Stimulated activated naive B cell treated with anti-CD40 and anti-IgM and Interleukin-4, amounts not matched to agents 10 μg/mL and 1 μg/mL and 100 μg/mL, for 72 hours (primary cell): Measurements from ENCODE around the gene RBM19.

ENCODE experiments used
- ATAC-seq, 2 donors: fragments of 150-1000 bp; cut with Tn5 transposase; replicated peaks; 2 replicates each; pipeline ENCODE4 v1.10.0; 2021; ENCODE audit warnings: moderate library complexity in 1 of 2
- DNase-seq: peaks from one replicate; pipeline ENCODE4 v3.0.0; 2021
- H3K27ac Mint-ChIP-seq: one replicate; pipeline ENCODE4 v1.8.0; 2022; ENCODE audit warnings: mild to moderate bottlenecking, mixed read lengths
- H3K27me3 Mint-ChIP-seq, 2 donors: one replicate each; pipeline ENCODE4 v1.8.0; 2022; ENCODE audit warnings: mixed read lengths in 2 of 2
- H3K36me3 Mint-ChIP-seq, 2 donors: one replicate each; pipeline ENCODE4 v1.8.0; 2022; ENCODE audit warnings: mixed read lengths in 2 of 2, mild to moderate bottlenecking in 1 of 2
- H3K4me1 Mint-ChIP-seq, 2 donors: one replicate each; pipeline ENCODE4 v1.8.0; 2022; ENCODE audit warnings: mixed read lengths in 2 of 2, mild to moderate bottlenecking in 1 of 2
- H3K4me3 Mint-ChIP-seq, 2 donors: one replicate each; pipeline ENCODE4 v1.8.0; 2022; ENCODE audit warnings: mild to moderate bottlenecking in 2 of 2, mixed read lengths in 2 of 2, moderate library complexity in 1 of 2
- H3K9me3 Mint-ChIP-seq, 2 donors: one replicate each; pipeline ENCODE4 v1.8.0; 2022; ENCODE audit warnings: mixed read lengths in 2 of 2, mild to moderate bottlenecking in 1 of 2

The RBM19 gene

DNA sequence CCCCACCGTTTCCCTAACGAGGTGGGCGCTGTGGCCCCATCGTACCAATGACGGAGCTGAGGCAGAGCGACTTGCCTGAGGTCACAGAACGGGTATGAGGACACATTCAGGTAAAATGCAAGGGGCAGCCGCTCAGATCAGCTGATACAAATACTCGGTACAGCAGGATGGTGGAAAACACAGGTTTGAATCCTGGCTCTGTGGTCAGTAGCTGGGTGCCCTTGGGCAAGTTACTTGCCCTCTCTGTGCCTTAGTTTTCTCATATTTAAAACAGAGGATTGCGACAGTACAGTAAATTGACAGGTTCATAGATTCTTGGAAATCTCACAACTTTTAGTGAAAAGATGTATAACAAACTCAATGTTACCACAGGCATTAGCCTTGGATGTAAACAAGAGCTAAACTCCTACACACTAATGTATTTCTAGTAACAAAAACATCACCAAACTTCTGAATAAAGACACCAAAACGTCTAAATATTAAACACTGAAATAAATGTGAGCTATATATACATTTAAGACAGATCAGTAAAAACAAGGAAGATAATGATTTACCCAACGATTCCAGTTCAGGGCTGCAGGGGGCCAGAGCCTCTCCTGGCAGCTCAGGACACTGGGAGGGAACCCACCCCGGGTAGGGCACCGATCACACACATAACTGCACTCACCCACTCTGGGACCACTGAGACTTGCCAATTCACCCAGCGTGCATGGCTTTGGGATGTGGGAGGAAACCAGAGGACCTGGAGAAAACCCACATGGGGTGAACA lies 128.4 kb downstream of the RBM19 start:
- Mint-ChIP-seq H3K4me1 (peaks cover 0 to 5% of the 10 kb centered on the region in 2 donors), H3K27me3 (no peaks in the 10 kb centered on the region), H3K4me3 (no peak overlapping the region), H3K9me3 (no peaks in the 10 kb centered on the region), H3K27ac (no peak overlapping the region), H3K36me3 (peaks cover 28 to 55% of the 10 kb centered on the region in 2 donors)
- no peak for DNase-seq
- ATAC-seq = no peak

DNA sequence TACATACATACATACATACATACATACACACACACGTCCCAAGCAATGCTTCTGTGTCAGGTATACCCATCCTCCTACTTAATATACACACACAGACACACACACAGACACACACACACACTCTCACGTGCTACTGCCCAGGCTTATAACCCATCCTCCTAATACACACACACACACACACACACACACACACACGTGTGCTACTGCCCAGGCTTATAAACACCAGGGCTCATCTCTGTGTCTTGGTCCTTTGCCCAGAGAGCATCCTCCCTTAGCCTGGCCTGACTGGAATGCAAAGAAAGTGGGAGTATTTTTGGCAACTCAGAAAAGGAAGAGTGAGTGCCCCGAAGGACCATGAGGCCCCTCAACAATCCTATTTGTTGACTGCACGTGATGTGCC lies 129.0 kb downstream of the RBM19 start:
- Mint-ChIP-seq H3K4me3 (no peak overlapping the region), H3K4me1 (peaks cover 0 to 5% of the 10 kb centered on the region in 2 donors), H3K27me3 (no peaks in the 10 kb centered on the region), H3K36me3 (peaks cover 24 to 52% of the 10 kb centered on the region in 2 donors), H3K27ac (no peak overlapping the region), H3K9me3 (no peaks in the 10 kb centered on the region)
- DNase-seq (no peak), ATAC-seq (no peak)

- no peak for ATAC-seq
- H3K27me3 Mint-ChIP-seq = no peaks in the 10 kb centered on the region
- H3K9me3 Mint-ChIP-seq = no peaks in the 10 kb centered on the region
- peaks cover 28 to 57% of the 10 kb centered on the region in 2 donors for H3K36me3 Mint-ChIP-seq
- no peak overlapping the region for H3K4me3 Mint-ChIP-seq
- no peak for DNase-seq
- H3K4me1 Mint-ChIP-seq = peaks cover 0 to 5% of the 10 kb centered on the region in 2 donors
- H3K27ac Mint-ChIP-seq = no peak overlapping the region
Observed at GRCh38 chr12:113835896-113836295, 130.2 kb downstream of the RBM19 start.

DNA sequence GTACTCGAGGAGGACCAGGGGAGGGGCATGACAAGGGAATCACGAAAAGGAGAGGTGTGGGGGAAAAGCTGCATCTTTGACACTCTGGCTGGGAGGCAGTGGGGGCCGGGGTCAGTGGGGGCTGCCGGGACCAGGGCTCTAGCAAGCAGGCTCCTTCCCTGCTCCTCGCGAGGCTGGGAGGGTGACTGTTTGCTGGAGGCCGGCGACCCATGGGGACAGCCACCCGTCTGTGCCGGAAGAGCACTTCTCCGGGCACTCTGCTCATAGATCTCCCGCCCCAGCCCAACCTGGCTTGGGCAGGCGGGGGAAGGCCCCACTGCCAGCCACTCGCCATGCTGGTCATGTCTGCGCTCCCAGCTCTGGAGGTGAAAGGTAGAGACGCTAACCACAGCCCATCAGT lies 130.7 kb downstream of the RBM19 start:
- Mint-ChIP-seq H3K4me1 (peaks cover 0 to 5% of the 10 kb centered on the region in 2 donors), H3K9me3 (no peaks in the 10 kb centered on the region), H3K27ac (no peak overlapping the region), H3K36me3 (peaks cover 24 to 52% of the 10 kb centered on the region in 2 donors), H3K4me3 (no peak overlapping the region), H3K27me3 (no peaks in the 10 kb centered on the region)
- no peak for ATAC-seq
- no peak for DNase-seq

DNA sequence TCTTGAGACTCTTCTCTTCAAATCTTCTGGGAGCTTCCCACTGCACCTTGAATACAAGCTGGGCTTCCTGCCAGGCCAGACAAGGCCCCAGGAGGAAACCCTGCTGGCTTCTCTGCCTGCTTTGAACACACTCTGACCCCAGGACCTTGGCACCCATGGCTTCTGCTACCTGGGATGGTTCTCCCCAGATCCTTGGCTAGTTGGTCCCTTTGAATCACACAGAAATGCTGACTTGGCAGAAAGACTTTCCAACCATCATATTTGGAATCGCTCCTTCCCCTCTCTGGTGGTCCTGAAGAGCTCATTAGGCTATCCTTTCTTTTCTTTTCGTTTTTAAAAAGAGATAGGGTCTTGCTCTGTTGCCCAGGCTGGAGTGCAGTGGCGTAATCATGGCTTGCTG lies 132.7 kb downstream of the RBM19 start:
- no peak for ATAC-seq
- H3K27me3 Mint-ChIP-seq = no peaks in the 10 kb centered on the region
- peaks cover 22 to 40% of the 10 kb centered on the region in 2 donors for H3K36me3 Mint-ChIP-seq
- DNase-seq = no peak
- H3K4me3 Mint-ChIP-seq = no peak overlapping the region
- H3K9me3 Mint-ChIP-seq = no peaks in the 10 kb centered on the region
- H3K27ac Mint-ChIP-seq = peak overlapping the region; percentile 38
- H3K4me1 Mint-ChIP-seq = peaks cover 0 to 5% of the 10 kb centered on the region in 2 donors

DNA sequence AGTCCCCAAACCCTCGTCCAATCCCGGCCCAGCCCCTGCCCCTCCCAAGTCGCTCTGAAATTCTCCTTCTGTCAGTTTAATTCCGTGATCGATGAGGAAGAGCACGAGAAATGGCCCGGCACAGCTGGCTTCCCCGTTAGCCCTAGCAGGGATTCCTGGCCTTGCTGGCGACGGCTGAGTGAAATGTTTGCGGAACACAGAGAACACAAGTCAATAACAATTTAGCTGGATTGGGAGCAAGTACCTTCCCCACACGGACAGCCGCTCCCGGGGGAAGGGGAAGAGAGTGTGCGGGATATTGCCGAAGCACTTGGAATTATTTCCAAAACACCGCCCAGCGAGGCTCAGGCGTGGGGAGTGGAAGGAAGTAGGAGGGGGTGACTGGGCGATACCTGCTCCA lies 134.6 kb downstream of the RBM19 start:
- H3K27ac Mint-ChIP-seq = peak overlapping the region; percentile 37
- ATAC-seq (no peak), DNase-seq (no peak)
- no peaks in the 10 kb centered on the region for H3K27me3 Mint-ChIP-seq
- H3K4me3 Mint-ChIP-seq = no peak overlapping the region
- peaks cover 13 to 32% of the 10 kb centered on the region in 2 donors for H3K36me3 Mint-ChIP-seq
- H3K9me3 Mint-ChIP-seq = no peaks in the 10 kb centered on the region
- peaks cover 0 to 5% of the 10 kb centered on the region in 2 donors for H3K4me1 Mint-ChIP-seq

DNA sequence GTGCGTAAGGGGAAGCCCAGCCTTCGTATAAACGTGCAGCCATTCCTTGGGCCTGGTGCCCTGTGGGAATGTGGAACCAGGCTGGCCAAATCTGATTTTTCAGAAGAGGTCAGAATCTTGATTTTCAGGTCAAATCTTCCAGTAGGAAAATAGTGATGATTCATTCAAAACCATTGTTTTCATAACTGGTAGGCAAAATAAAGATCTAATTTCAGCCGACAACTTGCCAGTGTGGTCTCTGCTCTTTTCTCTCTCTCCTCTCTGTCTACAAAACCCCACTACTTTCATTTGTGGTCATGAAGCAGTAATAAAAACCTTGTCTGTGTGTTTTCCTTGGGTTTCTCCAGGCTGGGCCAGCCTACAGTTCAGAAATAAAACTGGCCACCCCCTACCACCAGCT lies 135.1 kb downstream of the RBM19 start:
- Mint-ChIP-seq H3K4me1 (peaks cover 0 to 5% of the 10 kb centered on the region in 2 donors), H3K9me3 (no peaks in the 10 kb centered on the region), H3K36me3 (peaks cover 18 to 37% of the 10 kb centered on the region in 2 donors), H3K4me3 (no peak overlapping the region), H3K27me3 (no peaks in the 10 kb centered on the region), H3K27ac (no peak overlapping the region)
- DNase-seq = no peak
- no peak for ATAC-seq

GRCh38 chr12:113829212-113829611 lies 136.9 kb downstream of the RBM19 start:
- no peaks in the 10 kb centered on the region for H3K27me3 Mint-ChIP-seq
- DNase-seq (no peak), ATAC-seq (no peak)
- no peak overlapping the region for H3K4me3 Mint-ChIP-seq
- H3K27ac Mint-ChIP-seq = no peak overlapping the region
- H3K4me1 Mint-ChIP-seq = peaks cover 0 to 3% of the 10 kb centered on the region in 2 donors
- H3K36me3 Mint-ChIP-seq = peaks cover 18 to 40% of the 10 kb centered on the region in 2 donors
- no peaks in the 10 kb centered on the region for H3K9me3 Mint-ChIP-seq

- DNase-seq (no peak), ATAC-seq (no peak)
- Mint-ChIP-seq H3K36me3 (peaks cover 17 to 40% of the 10 kb centered on the region in 2 donors), H3K27me3 (no peaks in the 10 kb centered on the region), H3K4me3 (no peak overlapping the region), H3K27ac (no peak overlapping the region), H3K9me3 (no peaks in the 10 kb centered on the region), H3K4me1 (no peaks in the 10 kb centered on the region)
Observed at GRCh38 chr12:113827539-113828114, 138.5 kb downstream of the RBM19 start.

GRCh38 chr12:113826805-113827538 lies 139.2 kb downstream of the RBM19 start:
- no peak for ATAC-seq
- Mint-ChIP-seq H3K27me3 (no peaks in the 10 kb centered on the region), H3K4me1 (no peaks in the 10 kb centered on the region), H3K36me3 (peaks cover 19 to 45% of the 10 kb centered on the region in 2 donors), H3K27ac (no peak overlapping the region), H3K4me3 (no peak overlapping the region), H3K9me3 (no peaks in the 10 kb centered on the region)
- no peak for DNase-seq

- no peak for ATAC-seq
- Mint-ChIP-seq H3K4me1 (no peaks in the 10 kb centered on the region), H3K9me3 (no peaks in the 10 kb centered on the region), H3K27me3 (no peaks in the 10 kb centered on the region), H3K4me3 (no peak overlapping the region), H3K36me3 (peaks cover 21 to 47% of the 10 kb centered on the region in 2 donors), H3K27ac (peak overlapping the region; percentile 33)
- no peak for DNase-seq
Observed at GRCh38 chr12:113825705-113826104, 140.4 kb downstream of the RBM19 start.

DNA sequence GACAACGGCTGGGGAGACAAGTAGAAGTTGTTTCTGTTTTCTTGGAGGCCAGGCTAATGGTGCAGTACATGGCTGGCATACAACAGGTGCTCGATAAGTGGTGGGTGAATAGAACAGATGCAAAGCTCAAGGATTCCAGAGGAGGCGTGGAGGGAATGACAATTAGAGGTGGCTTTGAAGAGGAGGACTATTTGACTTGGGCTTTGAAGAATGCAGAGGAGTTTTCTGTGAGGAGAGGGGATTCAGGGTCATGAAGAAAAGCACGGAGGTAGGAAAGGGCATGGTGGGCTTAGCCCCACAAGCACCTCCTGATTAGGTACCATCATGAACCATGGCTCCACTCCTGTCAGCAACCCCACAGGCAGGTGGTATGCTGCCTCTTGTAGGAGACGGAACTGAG lies 142.3 kb downstream of the RBM19 start:
- Mint-ChIP-seq H3K4me3 (no peak overlapping the region), H3K27ac (no peak overlapping the region), H3K4me1 (no peaks in the 10 kb centered on the region), H3K9me3 (no peaks in the 10 kb centered on the region), H3K36me3 (peaks cover 32 to 65% of the 10 kb centered on the region in 2 donors), H3K27me3 (no peaks in the 10 kb centered on the region)
- ATAC-seq (no peak), DNase-seq (no peak)

- H3K36me3 Mint-ChIP-seq = peaks cover 35 to 70% of the 10 kb centered on the region in 2 donors
- H3K9me3 Mint-ChIP-seq = no peaks in the 10 kb centered on the region
- no peaks in the 10 kb centered on the region for H3K27me3 Mint-ChIP-seq
- no peak overlapping the region for H3K4me3 Mint-ChIP-seq
- no peak for ATAC-seq
- H3K4me1 Mint-ChIP-seq = no peaks in the 10 kb centered on the region
- DNase-seq = no peak
- H3K27ac Mint-ChIP-seq = no peak overlapping the region
Observed at GRCh38 chr12:113823016-113823415, 143.1 kb downstream of the RBM19 start.

- Mint-ChIP-seq H3K36me3 (peaks cover 45 to 76% of the 10 kb centered on the region in 2 donors), H3K4me1 (no peaks in the 10 kb centered on the region), H3K4me3 (no peak overlapping the region), H3K27me3 (no peaks in the 10 kb centered on the region), H3K27ac (no peak overlapping the region), H3K9me3 (no peaks in the 10 kb centered on the region)
- DNase-seq (no peak), ATAC-seq (no peak)
Observed at GRCh38 chr12:113820842-113821241, 145.3 kb downstream of the RBM19 start.

DNA sequence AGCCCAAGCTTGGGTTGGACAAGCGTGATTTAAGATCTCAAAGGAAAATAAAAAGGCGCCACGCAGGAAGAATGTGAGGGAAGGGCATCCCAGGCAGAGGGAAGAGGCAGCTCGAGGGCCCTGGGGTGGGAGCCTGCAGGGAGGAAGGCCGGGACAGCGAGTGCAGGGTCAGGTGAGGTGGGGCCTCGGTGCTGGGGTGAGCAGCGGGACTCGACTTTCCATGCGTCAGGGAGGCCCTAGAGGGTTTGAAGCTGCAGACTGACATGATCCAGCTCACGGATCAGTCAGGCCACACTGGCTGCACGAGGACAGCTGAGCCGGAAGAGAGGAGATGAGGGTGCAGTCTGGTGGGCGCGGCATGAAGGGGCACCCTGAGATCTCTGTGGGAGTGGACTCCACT lies 145.8 kb downstream of the RBM19 start:
- Mint-ChIP-seq H3K27ac (no peak overlapping the region), H3K9me3 (no peaks in the 10 kb centered on the region), H3K36me3 (peaks cover 49 to 77% of the 10 kb centered on the region in 2 donors), H3K27me3 (no peaks in the 10 kb centered on the region), H3K4me3 (no peak overlapping the region), H3K4me1 (no peaks in the 10 kb centered on the region)
- DNase-seq (no peak), ATAC-seq (no peak)
